ENCODE measurements around the gene KCNN3. TPM values are rescaled to one million over a fixed set of nuclear protein-coding genes. Genes with fewer than 3 reads are reported as not detected.
"Not testable (repeated sequence)": the region's sequence is repeated elsewhere in the genome, so short reads cannot be mapped to it uniquely, and the experiment has no call there.

Gene KCNN3
- total and polyA plus RNA-seq, 2 of the 8 experiments (the other 6 are each of a cell fraction or from before 2014, with no cell fraction given), result 2.8 to 3.7 TPM

GRCh38 chr1:154674456-154674855, 195.6 kb downstream of the KCNN3 start:
- DNase-seq (ENCODE audit: low read depth in 1 of 2, low spot score in 2 of 2); H3K4me1 ChIP-seq (replicated peaks in 1 of 4; ENCODE audit: control insufficient read depth in 3 of 4, insufficient read depth in 4 of 4, low read length in 3 of 4); FAIRE-seq; H2BK15ac ChIP-seq (ENCODE audit: low read length); H3K18ac ChIP-seq (ENCODE audit: extremely low read depth, low read length); H3K27me3 ChIP-seq (replicated peaks in 1 of 4; ENCODE audit: control insufficient read depth in 3 of 4, extremely low read depth in 1 of 4, insufficient read depth in 3 of 4, low read length in 3 of 4); H4K20me1 ChIP-seq (replicated peaks in 1 of 2; ENCODE audit: control insufficient read depth in 1 of 2, insufficient read depth in 2 of 2, low read length in 2 of 2); H4K5ac ChIP-seq (ENCODE audit: insufficient read length, low read depth, low read length); H3K9me3 ChIP-seq (ENCODE audit: insufficient read depth in 2 of 2, low read depth in 1 of 2, low read length in 1 of 2); H3K9ac ChIP-seq (replicated peaks in 1 of 4; ENCODE audit: extremely low read depth in 1 of 4, low read depth in 3 of 4, low read length in 3 of 4); H3K14ac ChIP-seq (ENCODE audit: insufficient read length); H3K27ac ChIP-seq (ENCODE audit: low read depth, low read length); H2AK5ac ChIP-seq (ENCODE audit: low read depth, low read length); H4K91ac ChIP-seq (replicated peaks; ENCODE audit: insufficient read length, low read length); H3K4me3 ChIP-seq (ENCODE audit: extremely low read depth in 1 of 4, insufficient read depth in 2 of 4, low read depth in 3 of 4, low read length in 4 of 4); H3K36me3 ChIP-seq (ENCODE audit: control insufficient read depth in 2 of 4, insufficient read depth in 4 of 4, low read length in 3 of 4); H3K4me2 ChIP-seq (ENCODE audit: insufficient read depth in 1 of 2, low read depth in 2 of 2, low read length in 2 of 2); H3K56ac ChIP-seq (replicated peaks; ENCODE audit: insufficient read length, low read depth, low read length); POLR2A ChIA-PET (ENCODE audit: partially characterized antibody); H3K23me2 ChIP-seq (ENCODE audit: low read depth, low read length); H3K4ac ChIP-seq (replicated peaks; ENCODE audit: insufficient read length, low read depth, low read length); H4K8ac ChIP-seq (ENCODE audit: extremely low read depth, insufficient read depth, low read length); H2BK20ac ChIP-seq (ENCODE audit: low read length); H3K79me1 ChIP-seq (ENCODE audit: low read depth, low read length); H2BK5ac ChIP-seq (ENCODE audit: low read depth, low read length); H2BK120ac ChIP-seq (replicated peaks; ENCODE audit: low read depth, low read length); H2BK12ac ChIP-seq (ENCODE audit: low read depth, low read length); H3K23ac ChIP-seq (ENCODE audit: insufficient read length); H3K79me2 ChIP-seq (ENCODE audit: control insufficient read depth in 1 of 2, insufficient read depth in 2 of 2, low read length in 2 of 2); H2AFZ ChIP-seq (ENCODE audit: low read length): not testable (repeated sequence)
- CTCF ChIA-PET (ENCODE audit: partially characterized antibody), result interaction anchor here (0.6 kb wide), 1 partner anchor 67 kb away, joined by 4 read pairs; no protein-coding TSS in a partner anchor
- 83% methylated on average over 7 of the region's 7 CpGs; no CpG with 5 or more reads in 1 of the 2 experiments for WGBS, 2 experiments (ENCODE audit: extremely low coverage in 1 of 2, insufficient coverage in 1 of 2, insufficient read length in 1 of 2, insufficient replicate concordance in 2 of 2, low coverage in 1 of 2, low lambda C conversion rate in 2 of 2, missing lambda C conversion rate in 1 of 2)
